Thymus (tissue), 11 donors: Measurements from ENCODE around the gene SNTG2. TPM values are rescaled to one million over a fixed set of nuclear protein-coding genes. Genes with fewer than 3 reads are reported as not detected.

ENCODE experiments used
- DNase-seq, 9 donors: peaks; one replicate each; pipeline ENCODE4 v3.0.0-alpha.2; 2013; ENCODE audit warnings: low spot score in 9 of 9, low read depth in 6 of 9, missing footprints in 1 of 9
- H3K27ac ChIP-seq, 2 donors: one replicate each; pipeline ENCODE4 v1.5.1; 2013; ENCODE audit warnings: control low read depth in 1 of 2, low read depth in 1 of 2, low read length in 1 of 2, mild to moderate bottlenecking in 1 of 2, moderate library complexity in 1 of 2
- H3K27me3 ChIP-seq, 2 donors: one replicate each; pipeline ENCODE4 v1.5.1; 2013; ENCODE audit warnings: low read length in 1 of 2; ENCODE audit not compliant: control insufficient read depth in 2 of 2, insufficient read depth in 1 of 2
- H3K36me3 ChIP-seq, 2 donors: one replicate each; pipeline ENCODE4 v1.5.1; 2013; ENCODE audit warnings: low read length in 1 of 2, mild to moderate bottlenecking in 1 of 2, moderate library complexity in 1 of 2; ENCODE audit not compliant: control insufficient read depth in 2 of 2, insufficient read depth in 2 of 2
- H3K4me1 ChIP-seq, 2 donors: one replicate each; pipeline ENCODE4 v1.5.1; 2013; ENCODE audit warnings: low read length in 2 of 2; ENCODE audit not compliant: control insufficient read depth in 2 of 2, insufficient read depth in 2 of 2
- H3K4me3 ChIP-seq, 2 donors: one replicate each; pipeline ENCODE4 v1.5.1; 2013; ENCODE audit warnings: low read length in 2 of 2, control low read depth in 1 of 2, mild to moderate bottlenecking in 1 of 2
- H3K9me3 ChIP-seq, 2 donors: one replicate each; pipeline ENCODE4 v1.5.1; 2013; ENCODE audit warnings: low read length in 1 of 2, mild to moderate bottlenecking in 1 of 2; ENCODE audit not compliant: control insufficient read depth in 2 of 2, insufficient read depth in 1 of 2
- WGBS: extraction: QIAGEN DNeasy Blood & Tissue Kit; methylation state at CpG from one replicate; pipeline ENCODE4 v1.1.7; 2013; 5-methylcytosine and 5-hydroxymethylcytosine counted together
- polyA plus RNA-seq: library from polyadenylated mRNA; stranded (reverse); fragments of 200-250 nt; gene quantifications from one replicate; pipeline ENCODE4 v1.2.3, GENCODE V29; 2013
- total RNA-seq: library from RNA; stranded (reverse); fragments of 120-200 nt; gene quantifications from one replicate; pipeline ENCODE4 v1.2.4, GENCODE V29; 2013
- donor health status: healthy.

Gene SNTG2
- total and polyA plus RNA-seq, 2 donors, result 0.33 to 1.2 TPM

- no peak for DNase-seq
- H3K9me3 ChIP-seq, result no peaks in the 10 kb centered on the region
- H3K27me3 ChIP-seq, result no peaks in the 10 kb centered on the region
- no peaks in the 10 kb centered on the region for H3K36me3 ChIP-seq
- no peak overlapping the region for H3K4me3 ChIP-seq
- WGBS, result 94% methylated on average over 4 of the region's 4 CpGs
- peaks cover 3 to 10% of the 10 kb centered on the region in 2 donors for H3K4me1 ChIP-seq
- no peak overlapping the region for H3K27ac ChIP-seq
Observed at GRCh38 chr2:975095-975494, 24.4 kb downstream of the SNTG2 start.

DNA sequence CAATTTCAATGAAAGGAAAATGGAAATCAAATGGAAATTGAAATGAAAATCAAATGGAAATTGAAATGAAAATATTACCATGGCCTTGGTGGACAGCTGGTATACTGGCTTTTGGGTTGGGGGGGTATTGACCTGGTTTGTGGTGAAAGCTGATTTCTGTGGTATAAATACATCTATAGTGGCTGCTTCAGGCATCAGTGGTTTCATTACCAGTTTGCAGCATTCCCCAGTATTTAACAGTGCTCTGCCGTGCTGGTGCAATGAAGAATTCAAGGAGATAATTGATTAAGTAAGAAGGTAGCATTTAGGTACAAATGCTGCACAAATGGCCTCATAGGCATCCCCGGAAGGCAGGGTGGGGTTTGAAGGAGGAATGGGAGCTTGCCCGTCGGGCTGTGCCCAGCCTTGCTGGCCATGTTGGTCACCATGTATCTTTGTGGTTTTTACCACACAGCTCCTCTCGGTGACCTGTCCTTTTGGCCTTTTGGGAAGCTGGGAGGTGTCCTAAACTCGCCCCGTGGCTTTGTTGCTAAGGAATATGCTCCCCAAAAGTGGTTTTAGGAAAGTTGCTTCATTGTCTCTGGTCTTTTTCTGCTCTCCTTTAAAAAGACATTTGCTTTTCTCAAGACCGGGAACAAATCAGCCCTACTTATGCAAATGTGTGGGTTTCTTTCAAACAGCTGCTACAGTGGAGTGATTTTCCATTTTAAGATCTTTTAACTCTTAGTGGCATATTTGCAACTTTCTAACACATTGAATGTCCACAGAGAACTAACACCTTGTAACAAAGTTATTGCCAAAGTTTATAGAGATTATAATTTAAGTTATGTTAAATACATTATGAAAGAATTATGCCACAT, 28.6 kb downstream of the SNTG2 start:
- H3K36me3 ChIP-seq, result no peaks in the 10 kb centered on the region
- no peak overlapping the region for H3K27ac ChIP-seq
- DNase-seq, result peak in 1 of 9 donors; percentile 28
- WGBS, result 70% methylated on average over 8 of the region's 8 CpGs
- H3K4me1 ChIP-seq, result peaks cover 1 to 5% of the 10 kb centered on the region in 2 donors
- no peaks in the 10 kb centered on the region for H3K9me3 ChIP-seq
- H3K27me3 ChIP-seq, result no peaks in the 10 kb centered on the region
- no peak overlapping the region for H3K4me3 ChIP-seq

DNA sequence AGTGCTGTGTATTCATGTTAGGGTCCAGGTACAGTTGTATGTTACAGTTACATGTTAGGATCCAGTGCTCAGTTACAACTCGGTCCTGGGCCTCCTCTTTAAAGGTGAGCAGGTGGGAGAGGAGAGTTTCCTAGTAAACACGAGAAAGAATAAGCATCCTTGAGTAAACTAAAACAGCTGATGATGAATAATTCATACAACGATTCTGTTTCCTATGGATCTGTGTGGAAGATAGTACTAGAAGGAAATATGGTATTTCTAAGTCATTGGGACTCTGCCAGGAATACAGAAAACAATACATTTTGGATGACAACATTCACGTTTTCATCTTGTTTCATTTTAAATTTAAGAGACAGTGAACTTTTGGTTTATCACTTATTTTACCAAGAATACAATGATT, 29.5 kb downstream of the SNTG2 start:
- WGBS, result 85% methylated on average over 4 of the region's 4 CpGs
- H3K36me3 ChIP-seq, result no peaks in the 10 kb centered on the region
- no peak for DNase-seq

DNA sequence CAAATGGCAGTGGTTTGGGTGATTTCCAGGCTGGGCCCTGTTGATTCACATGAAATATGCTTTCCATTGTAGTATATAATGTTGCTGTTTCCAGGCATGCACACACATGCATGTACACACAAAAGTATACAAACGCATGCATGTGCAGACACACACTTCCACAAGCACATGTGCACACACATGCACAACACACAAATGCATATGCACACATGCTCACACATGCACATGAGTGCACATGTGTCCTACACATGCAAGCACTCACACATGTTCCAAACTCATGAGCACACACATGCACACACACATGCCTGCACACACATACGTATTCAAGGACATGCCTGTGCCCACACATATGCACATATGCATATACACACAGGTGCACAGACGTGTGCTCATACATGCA, 30.6 kb downstream of the SNTG2 start:
- DNase-seq, result no peak
- Histone ChIP-seq H3K27ac (no peak overlapping the region), H3K4me1 (peaks cover 0 to 3% of the 10 kb centered on the region in 2 donors), H3K36me3 (no peaks in the 10 kb centered on the region), H3K9me3 (no peaks in the 10 kb centered on the region), H3K27me3 (no peaks in the 10 kb centered on the region), H3K4me3 (no peak overlapping the region)
- WGBS, result 95% methylated on average over 3 of the region's 3 CpGs

More for the DNA sequence above, 29.5 kb downstream of the SNTG2 start:
- Histone ChIP-seq H3K27me3 (no peaks in the 10 kb centered on the region), H3K4me3 (no peak overlapping the region), H3K9me3 (no peaks in the 10 kb centered on the region), H3K4me1 (peaks cover 0 to 3% of the 10 kb centered on the region in 2 donors), H3K27ac (no peak overlapping the region)

DNA sequence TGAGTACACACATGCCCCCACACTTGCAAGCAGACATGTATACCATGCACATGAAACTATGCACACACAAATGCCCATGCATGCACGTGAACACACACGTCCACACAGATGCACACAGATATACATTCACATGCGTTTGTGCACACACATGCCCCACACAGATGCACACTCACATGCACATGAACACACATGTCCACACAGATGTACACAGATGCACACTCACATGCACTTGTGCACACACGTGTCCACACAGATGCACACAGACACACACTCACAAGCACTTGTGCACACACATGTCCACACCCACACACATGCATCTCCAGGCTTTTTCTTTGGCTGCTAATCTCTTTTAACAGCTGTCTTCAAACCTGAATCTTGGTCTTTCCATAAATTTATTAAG, 31.1 kb downstream of the SNTG2 start:
- Histone ChIP-seq H3K9me3 (no peaks in the 10 kb centered on the region), H3K27me3 (no peaks in the 10 kb centered on the region), H3K4me3 (no peak overlapping the region), H3K4me1 (peaks cover 0 to 3% of the 10 kb centered on the region in 2 donors), H3K27ac (no peak overlapping the region), H3K36me3 (no peaks in the 10 kb centered on the region)
- 98% methylated on average over 4 of the region's 4 CpGs for WGBS
- no peak for DNase-seq

GRCh38 chr2:985317-985898, 34.8 kb downstream of the SNTG2 start:
- Histone ChIP-seq H3K4me1 (no peaks in the 10 kb centered on the region), H3K4me3 (no peak overlapping the region), H3K36me3 (no peaks in the 10 kb centered on the region), H3K27ac (no peak overlapping the region), H3K9me3 (no peaks in the 10 kb centered on the region), H3K27me3 (no peaks in the 10 kb centered on the region)
- DNase-seq, result peak in 1 of 9 donors; percentile 16
- WGBS, result 80% methylated on average over 7 of the region's 7 CpGs

DNA sequence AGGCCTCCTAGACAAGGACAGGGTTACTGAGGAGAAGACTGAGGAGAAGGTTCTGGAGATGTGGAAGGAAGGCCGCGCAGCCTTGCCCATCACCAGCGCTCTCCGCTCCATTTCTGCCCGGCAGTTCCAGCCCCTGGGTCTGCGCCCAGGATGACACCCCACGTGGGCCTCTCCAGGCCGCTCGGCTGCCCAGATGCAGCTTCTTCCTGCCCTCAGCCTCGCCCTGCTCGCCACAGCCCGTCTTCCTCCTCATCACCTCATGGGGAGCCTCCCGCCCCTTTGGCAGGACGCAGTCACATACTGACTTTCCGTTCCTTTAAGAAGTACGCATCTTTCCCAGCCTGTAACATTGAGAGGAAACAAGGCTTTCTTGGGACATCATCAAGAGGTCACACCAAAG, 37.1 kb downstream of the SNTG2 start:
- H3K9me3 ChIP-seq, result no peaks in the 10 kb centered on the region
- no peak overlapping the region for H3K4me3 ChIP-seq
- no peak overlapping the region for H3K27ac ChIP-seq
- DNase-seq, result no peak
- H3K4me1 ChIP-seq, result no peaks in the 10 kb centered on the region
- 90% methylated on average over 16 of the region's 16 CpGs for WGBS
- H3K27me3 ChIP-seq, result no peaks in the 10 kb centered on the region
- H3K36me3 ChIP-seq, result no peaks in the 10 kb centered on the region

- WGBS, result 95% methylated on average over 8 of the region's 8 CpGs
- H3K4me3 ChIP-seq, result no peak overlapping the region
- DNase-seq, result no peak
- H3K9me3 ChIP-seq, result no peaks in the 10 kb centered on the region
- H3K27ac ChIP-seq, result no peak overlapping the region
- H3K4me1 ChIP-seq, result no peaks in the 10 kb centered on the region
- H3K36me3 ChIP-seq, result no peaks in the 10 kb centered on the region
- H3K27me3 ChIP-seq, result no peaks in the 10 kb centered on the region
Observed at GRCh38 chr2:989781-990467, 39.3 kb downstream of the SNTG2 start.

- H3K4me3 ChIP-seq, result no peak overlapping the region
Observed at GRCh38 chr2:990970-991369, 40.3 kb downstream of the SNTG2 start.

More at GRCh38 chr2:990970-991369, 40.3 kb downstream of the SNTG2 start:
- no peak for DNase-seq
- Histone ChIP-seq H3K27me3 (no peaks in the 10 kb centered on the region), H3K36me3 (no peaks in the 10 kb centered on the region), H3K9me3 (no peaks in the 10 kb centered on the region), H3K4me1 (no peaks in the 10 kb centered on the region), H3K27ac (no peak overlapping the region)
